HepG2 (cell line): ENCODE data around the gene NFATC2. TPM values are rescaled to one million over a fixed set of nuclear protein-coding genes. Genes with fewer than 3 reads are reported as not detected.

ENCODE experiments used
- AKAP8 ChIP-seq: sonication (generic); formaldehyde crosslinking; IDR thresholded peaks from 2 replicates; pipeline ENCODE4 v1.5.1; 2020; ENCODE audit warnings: mild to moderate bottlenecking, missing genetic modification reagents
- ATAD3A ChIP-seq: sonication (generic); formaldehyde crosslinking; IDR thresholded peaks from 2 replicates; pipeline ENCODE4 v1.4.0; 2020; ENCODE audit warnings: missing genetic modification reagents
- ATF7 ChIP-seq, 2 experiments: fragments of 450-650 bp in 1 of 2; sonication (generic) in 1 of 2; formaldehyde crosslinking in 1 of 2; IDR thresholded peaks; 2 replicates each; pipeline versions ENCODE4 v1.4.0 to v1.6.1; 2016 to 2020; ENCODE audit warnings: antibody characterized with exemption in 1 of 2, mild to moderate bottlenecking in 1 of 2, missing genetic modification reagents in 1 of 2
- EP300 ChIP-seq, 3 experiments: sonication (generic) in 1 of 3; formaldehyde crosslinking in 1 of 3; IDR thresholded peaks; 2 replicates each; pipeline versions ENCODE4 v1.5.1 to v1.6.1; 2011 to 2020; ENCODE audit warnings: low read depth in 2 of 3, low read length in 2 of 3, borderline replicate concordance in 1 of 3, improper control_type of control experiment in 1 of 3, mild to moderate bottlenecking in 1 of 3, missing genetic modification reagents in 1 of 3, moderate library complexity in 1 of 3
- GATA4 ChIP-seq: sonication (generic); IDR thresholded peaks from 2 replicates; pipeline ENCODE4 v1.6.1; 2016; ENCODE audit warnings: antibody characterized with exemption, low read depth, borderline replicate concordance
- HES4 ChIP-seq: sonication (generic); formaldehyde crosslinking; IDR thresholded peaks from 2 replicates; pipeline ENCODE4 v1.9.0; 2021; ENCODE audit warnings: mild to moderate bottlenecking, missing genetic modification reagents, borderline replicate concordance
- IRF2 ChIP-seq: IDR thresholded peaks from 2 replicates; pipeline ENCODE4 v1.6.1; 2018; ENCODE audit warnings: missing genetic modification reagents, missing compliant biosample characterization
- KDM1A ChIP-seq: IDR thresholded peaks from 2 replicates; pipeline ENCODE4 v1.6.1; 2016; ENCODE audit warnings: missing compliant biosample characterization
- MEIS2 ChIP-seq: sonication (generic); formaldehyde crosslinking; IDR thresholded peaks from 2 replicates; pipeline ENCODE4 v1.9.0; 2021; ENCODE audit warnings: mild to moderate bottlenecking, missing genetic modification reagents
- MTF2 ChIP-seq: sonication (generic); formaldehyde crosslinking; IDR thresholded peaks from 2 replicates; pipeline ENCODE4 v1.5.0; 2020; ENCODE audit warnings: missing genetic modification reagents, borderline replicate concordance
- NR2F1 ChIP-seq, 2 experiments: fragments of 450-650 bp in 1 of 2; formaldehyde crosslinking in 1 of 2; IDR thresholded peaks; 2 replicates each; pipeline versions ENCODE4 v1.5.0 to v1.6.1; 2016 to 2020; ENCODE audit warnings: mild to moderate bottlenecking in 1 of 2, missing compliant biosample characterization in 1 of 2, missing genetic modification reagents in 1 of 2, moderate library complexity in 1 of 2
- PAX8 ChIP-seq: sonication (generic); formaldehyde crosslinking; IDR thresholded peaks from 2 replicates; pipeline ENCODE4 v1.8.0; 2022; ENCODE audit warnings: mild to moderate bottlenecking, missing genetic modification reagents, borderline replicate concordance
- PCBP1 ChIP-seq: fragments of 200-400 bp; formaldehyde crosslinking; IDR thresholded peaks from 2 replicates; pipeline ENCODE4 v1.6.1; 2017; ENCODE audit warnings: mild to moderate bottlenecking, low read depth, low read length, borderline replicate concordance
- PITX1 ChIP-seq: sonication (generic); formaldehyde crosslinking; IDR thresholded peaks from 2 replicates; pipeline ENCODE4 v1.5.1; 2020; ENCODE audit warnings: mild to moderate bottlenecking, missing genetic modification reagents
- POGZ ChIP-seq: sonication (generic); formaldehyde crosslinking; IDR thresholded peaks from 2 replicates; pipeline ENCODE4 v1.4.0; 2020; ENCODE audit warnings: mild to moderate bottlenecking, missing genetic modification reagents
- POLR2G ChIP-seq: fragments of 200-400 bp; formaldehyde crosslinking; IDR thresholded peaks from 2 replicates; pipeline ENCODE4 v1.6.1; 2018; ENCODE audit warnings: mild to moderate bottlenecking, low read depth, low read length, moderate library complexity
- SNAI1 ChIP-seq: sonication (generic); formaldehyde crosslinking; IDR thresholded peaks from 2 replicates; pipeline ENCODE4 v1.5.0; 2020; ENCODE audit warnings: mild to moderate bottlenecking, missing genetic modification reagents, borderline replicate concordance
- SP2 ChIP-seq: sonication (generic); formaldehyde crosslinking; IDR thresholded peaks from 2 replicates; pipeline ENCODE4 v1.5.1; 2020; ENCODE audit warnings: mild to moderate bottlenecking, missing genetic modification reagents
- TRIM22 ChIP-seq: fragments of 450-650 bp; IDR thresholded peaks from 2 replicates; pipeline ENCODE4 v1.6.1; 2017
- ZBTB3 ChIP-seq: sonication (generic); formaldehyde crosslinking; IDR thresholded peaks from 2 replicates; pipeline ENCODE4 v1.4.0; 2020; ENCODE audit warnings: low read depth, mild to moderate bottlenecking, moderate library complexity, missing genetic modification reagents, borderline replicate concordance
- ZKSCAN1 ChIP-seq: fragments of 150-350 bp; IDR thresholded peaks from 2 replicates; pipeline ENCODE4 v1.6.1; 2014; ENCODE audit warnings: low read length
- ZNF18 ChIP-seq: sonication (generic); formaldehyde crosslinking; IDR thresholded peaks from 2 replicates; pipeline ENCODE4 v1.8.0; 2022; ENCODE audit warnings: mild to moderate bottlenecking, missing genetic modification reagents; ENCODE audit not compliant: insufficient replicate concordance
- ZNF598 ChIP-seq: sonication (generic); formaldehyde crosslinking; IDR thresholded peaks from 2 replicates; pipeline ENCODE4 v1.5.1; 2020; ENCODE audit warnings: mild to moderate bottlenecking, missing genetic modification reagents, borderline replicate concordance
- ZNF670 ChIP-seq: sonication (generic); formaldehyde crosslinking; IDR thresholded peaks from 2 replicates; pipeline ENCODE4 v1.8.0; 2022; ENCODE audit warnings: mild to moderate bottlenecking, missing genetic modification reagents, borderline replicate concordance
- ZNF879 ChIP-seq: sonication (generic); formaldehyde crosslinking; IDR thresholded peaks from 2 replicates; pipeline ENCODE4 v1.8.1; 2023; ENCODE audit warnings: missing genetic modification reagents
- polyA plus RNA-seq, 8 experiments: library from polyadenylated mRNA; depleted of rRNA in 3 of 8; stranded (reverse) in 7 of 8; unstranded in 1 of 8; fragments of >200 nt; fragmentation: Illumina TruSeq in 4 of 8; extraction: Trizol in 4 of 8; gene quantifications; 2 replicates each; pipeline versions ENCODE4 v1.2.1 to v1.2.3, GENCODE V29; 2011 to 2016; ENCODE audit warnings: low read depth in 4 of 8, missing spikeins in 1 of 8, mixed read lengths in 1 of 8; ENCODE audit not compliant: insufficient read depth in 1 of 8
- total RNA-seq, 5 experiments: library from RNA; depleted of rRNA; stranded (reverse); fragments of >200 nt; fragmentation: Illumina TruSeq; extraction: Trizol; gene quantifications; 2 replicates each; pipeline ENCODE4 v1.2.3, GENCODE V29; 2016; ENCODE audit warnings: low read depth in 1 of 5

Gene NFATC2
- total and polyA plus RNA-seq, 2 of the 13 experiments (the other 11 are each of a cell fraction or from before 2014, with no cell fraction given) = 1.9 to 3.3 TPM

GRCh38 chr20:51508780-51509179 is 33.7 kb downstream of the NFATC2 start (continued):
- TF ChIP-seq POGZ = peak; percentile 38; the same call in 1 of the 2 replicates
- 0 out of 2 replicates have a peak, but pooled peaks have one; percentile 17 for TF ChIP-seq IRF2 (CRISPR knock-in tag)
- TF ChIP-seq SNAI1 (CRISPR knock-in tag) = no peak
- TF ChIP-seq EP300 (IDR thresholded peaks at IDR 0.05; ENCODE audit: low read depth in 2 of 2, low read length in 2 of 2) = peak in 1 of 2 experiments; percentile 40; a peak in 1 of 4 replicates
- no peak for TF ChIP-seq EP300 (CRISPR knock-in tag; IDR thresholded peaks at IDR 0.05; ENCODE audit: borderline replicate concordance)
- peak; percentile 67; the same call in 1 of the 2 replicates for TF ChIP-seq ZNF598 (CRISPR knock-in tag)
- TF ChIP-seq AKAP8 (CRISPR knock-in tag) = no peak
- TF ChIP-seq MTF2 (CRISPR knock-in tag) = no peak
- no peak for TF ChIP-seq HES4 (CRISPR knock-in tag)
- no peak for TF ChIP-seq NR2F1 (CRISPR knock-in tag; IDR thresholded peaks at IDR 0.05)
- no peak for TF ChIP-seq SP2
- no peak for TF ChIP-seq ZBTB3
- TF ChIP-seq POLR2G = no peak
- TF ChIP-seq ZNF879 (CRISPR knock-in tag) = no peak
- no peak for TF ChIP-seq GATA4
- TF ChIP-seq ATF7 (IDR thresholded peaks at IDR 0.05) = no peak
- 0 out of 2 replicates have a peak, but pooled peaks have one; percentile 37 for TF ChIP-seq ATF7 (CRISPR knock-in tag; IDR thresholded peaks at IDR 0.05)
- no peak for TF ChIP-seq ZKSCAN1
- TF ChIP-seq MEIS2 (CRISPR knock-in tag) = 0 out of 2 replicates have a peak, but pooled peaks have one; percentile 28
- no peak for TF ChIP-seq PAX8
- TF ChIP-seq ZNF18 (CRISPR knock-in tag) = no peak
- TF ChIP-seq TRIM22 = no peak
- no peak for TF ChIP-seq ZNF670 (CRISPR knock-in tag)
- no peak for TF ChIP-seq KDM1A (CRISPR knock-in tag)
- TF ChIP-seq ATAD3A (CRISPR knock-in tag) = no peak
- peak; percentile 67; the same call in 1 of the 2 replicates for TF ChIP-seq PCBP1
- 0 out of 2 replicates have a peak, but pooled peaks have one; percentile 10 for TF ChIP-seq PITX1 (CRISPR knock-in tag)
